K562 (cell line): ENCODE results near the gene CD226. TPM values are rescaled to one million over a fixed set of nuclear protein-coding genes. Genes with fewer than 3 reads are reported as not detected.

Experiments
- ATAC-seq: fragments of 200-7000 bp; cut with Tn5 transposase; 3 replicates; pipeline ENCODE4 v1.9.1; 2020; ENCODE audit warnings: moderate library complexity
- BruUV-seq: library from RNA; stranded (reverse); fragments of 400-500 nt; replicated peaks from 2 replicates; lab custom pipeline; 2021; lab: Mats Ljungman, UMichigan
- CTCF ChIA-PET: fragments of 300-600 bp; formaldehyde crosslinking; extraction: SDS; loops from one replicate; lab custom pipeline; 2021; ENCODE audit warnings: low intra/inter-chr PET ratio; lab: Yijun Ruan, JAX
- POLR2A ChIA-PET: fragments of 300-600, 350-650 bp; sonication (Branson Sonifier 250); formaldehyde crosslinking; extraction: SDS; loops from one replicate; lab custom pipeline; 2021; ENCODE audit warnings: antibody characterized with exemption, inconsistent platforms; lab: Yijun Ruan, JAX
- DNase-seq, 4 experiments: peaks; one replicate each; pipeline versions ENCODE4 v3.0.0 to v3.0.0-alpha.2; 2011 to 2018; ENCODE audit warnings: low spot score in 3 of 4, mixed read lengths in 3 of 4; ENCODE audit errors: extremely low read depth in 1 of 4
- FAIRE-seq: peaks from 2 replicates; lab custom pipeline; 2011; peaks lifted over from hg19 to GRCh38; lab: Jason Lieb, UNC
- H2AFZ ChIP-seq: 2 replicates; pipeline ENCODE4 v1.6.0; 2011; ENCODE audit warnings: low read depth, low read length, control low read depth, inconsistent platforms
- H3K27ac ChIP-seq: fragments of 200-600 bp; 3 replicates; pipeline ENCODE4 v1.8.0; 2011; ENCODE audit warnings: low read depth, mild to moderate bottlenecking, control low read depth, inconsistent platforms, low read length, moderate library complexity, mixed read lengths; ENCODE audit errors: extremely low read depth
- H3K27me3 ChIP-seq, 2 experiments: fragments of 300-600 bp in 1 of 2; 2 replicates in 1 of 2; 3 replicates in 1 of 2; pipeline versions ENCODE4 v1.6.0 to v1.8.0; 2011; ENCODE audit warnings: inconsistent platforms in 2 of 2, low read length in 2 of 2, mild to moderate bottlenecking in 1 of 2, mixed read lengths in 1 of 2, moderate library complexity in 1 of 2; ENCODE audit not compliant: control insufficient read depth in 2 of 2, insufficient read depth in 2 of 2
- H3K36me3 ChIP-seq: fragments of 300-600 bp; 3 replicates; pipeline ENCODE4 v1.8.0; 2011; ENCODE audit warnings: mild to moderate bottlenecking, low read length, inconsistent platforms; ENCODE audit not compliant: control insufficient read depth, insufficient read depth
- H3K4me1 ChIP-seq, 2 experiments: fragments of 200-600 bp in 1 of 2; replicated peaks in 1 of 2; 2 replicates in 1 of 2; 3 replicates in 1 of 2; pipeline versions ENCODE4 v1.5.1 to v1.8.0; 2011; ENCODE audit warnings: inconsistent platforms in 2 of 2, low read length in 2 of 2, mild to moderate bottlenecking in 1 of 2, mixed read lengths in 1 of 2, moderate library complexity in 1 of 2; ENCODE audit not compliant: control insufficient read depth in 2 of 2, insufficient read depth in 2 of 2
- H3K4me2 ChIP-seq: 2 replicates; pipeline ENCODE4 v1.6.1; 2011; ENCODE audit warnings: low read length, control low read depth, inconsistent platforms, mixed read lengths; ENCODE audit not compliant: insufficient read depth
- H3K4me3 ChIP-seq: fragments of 200-600 bp; sonication (generic), shearing (Covaris generic); 2 replicates; pipeline ENCODE4 v1.5.1; 2016; ENCODE audit warnings: control low read depth, inconsistent platforms
- H3K79me2 ChIP-seq: fragments of 200-600 bp; 3 replicates; pipeline ENCODE4 v1.8.0; 2011; ENCODE audit warnings: low read length, inconsistent platforms; ENCODE audit not compliant: control insufficient read depth, insufficient read depth
- H3K9ac ChIP-seq, 2 experiments: 2 replicates each; pipeline versions ENCODE4 v1.6.0 to v1.6.1; 2011; ENCODE audit warnings: low read depth in 2 of 2, low read length in 2 of 2, control low read depth in 1 of 2, inconsistent platforms in 1 of 2, mild to moderate bottlenecking in 1 of 2, mixed read lengths in 1 of 2; ENCODE audit not compliant: insufficient read depth in 1 of 2
- H3K9me1 ChIP-seq: one replicate; pipeline ENCODE4 v1.6.0; 2011; ENCODE audit warnings: inconsistent platforms, mild to moderate bottlenecking, low read length, moderate library complexity; ENCODE audit not compliant: control insufficient read depth, insufficient read depth
- H3K9me3 ChIP-seq: replicated peaks from 2 replicates; pipeline ENCODE4 v1.5.1; 2011; ENCODE audit warnings: low read depth, low read length, inconsistent platforms; ENCODE audit not compliant: control insufficient read depth, insufficient read depth
- H4K20me1 ChIP-seq: replicated peaks from 2 replicates; pipeline ENCODE4 v1.6.1; 2011; ENCODE audit warnings: low read length, inconsistent platforms, mixed read lengths; ENCODE audit not compliant: control insufficient read depth, insufficient read depth
- BDP1 ChIP-seq: IDR thresholded peaks from 3 replicates; pipeline ENCODE4 v1.6.1; 2011; ENCODE audit not compliant: insufficient read length, insufficient read depth
- CREB1 ChIP-seq, 2 experiments: sonication (generic) in 1 of 2; formaldehyde crosslinking in 1 of 2; IDR thresholded peaks; 2 replicates each; pipeline versions ENCODE4 v1.6.1 to v1.8.0; 2012 to 2022; ENCODE audit warnings: inconsistent platforms in 1 of 2, mild to moderate bottlenecking in 1 of 2, missing genetic modification reagents in 1 of 2, moderate library complexity in 1 of 2
- ESRRA ChIP-seq: fragments of 450-650 bp; IDR thresholded peaks from 2 replicates; pipeline ENCODE4 v1.6.1; 2014; ENCODE audit warnings: low read depth, mild to moderate bottlenecking, moderate library complexity, borderline replicate concordance
- HIVEP1 ChIP-seq: fragments of 250-450 bp; sonication (Bioruptor Pico); IDR thresholded peaks from 2 replicates; pipeline ENCODE4 v1.4.0; 2020; ENCODE audit warnings: mild to moderate bottlenecking
- HNRNPLL ChIP-seq: fragments of 200-400 bp; formaldehyde crosslinking; IDR thresholded peaks from 2 replicates; pipeline ENCODE4 v1.6.1; 2017; ENCODE audit warnings: low read length, low read depth, mild to moderate bottlenecking; ENCODE audit not compliant: poor library complexity, severe bottlenecking
- KLF13 ChIP-seq: fragments of 450-650 bp; IDR thresholded peaks from 2 replicates; pipeline ENCODE4 v1.6.1; 2016; ENCODE audit warnings: missing genetic modification characterization, low read depth, mild to moderate bottlenecking, missing compliant biosample characterization, moderate library complexity, borderline replicate concordance
- MCM3 ChIP-seq: fragments of 450-650 bp; IDR thresholded peaks from 2 replicates; pipeline ENCODE4 v1.6.1; 2016
- NBN ChIP-seq: fragments of 450-650 bp; IDR thresholded peaks from 2 replicates; pipeline ENCODE4 v1.6.1; 2016; ENCODE audit warnings: low read depth, mild to moderate bottlenecking
- NELFE ChIP-seq: IDR thresholded peaks from 2 replicates; pipeline ENCODE4 v1.6.1; 2011; ENCODE audit warnings: mild to moderate bottlenecking; ENCODE audit not compliant: insufficient read depth, insufficient read length
- PHF20 ChIP-seq: fragments of 450-650 bp; IDR thresholded peaks from 2 replicates; pipeline ENCODE4 v1.6.1; 2018; ENCODE audit not compliant: partially characterized antibody
- PREB ChIP-seq: sonication (generic); formaldehyde crosslinking; IDR thresholded peaks from 2 replicates; pipeline ENCODE4 v1.8.1; 2023; ENCODE audit warnings: mild to moderate bottlenecking, missing genetic modification reagents
- PTRF ChIP-seq: fragments of 450-650 bp; IDR thresholded peaks from 2 replicates; pipeline ENCODE4 v1.6.1; 2016; ENCODE audit warnings: mild to moderate bottlenecking, missing genetic modification characterization, missing compliant biosample characterization
- SFPQ ChIP-seq: fragments of 200-400 bp; formaldehyde crosslinking; IDR thresholded peaks from 2 replicates; pipeline ENCODE4 v1.6.1; 2017; ENCODE audit warnings: mild to moderate bottlenecking, low read depth, low read length, moderate library complexity
- SPI1 ChIP-seq: IDR thresholded peaks from 2 replicates; pipeline ENCODE4 v1.6.1; 2011; ENCODE audit warnings: low read depth, low read length, control low read depth, borderline replicate concordance
- VEZF1 ChIP-seq: fragments of 200-800 bp; sonication (Bioruptor generic); IDR thresholded peaks from 2 replicates; pipeline ENCODE4 v1.6.1; 2017; ENCODE audit warnings: missing genetic modification characterization, missing compliant biosample characterization
- ZNF133 ChIP-seq: fragments of 250-450 bp; sonication (Bioruptor Pico); IDR thresholded peaks from 2 replicates; pipeline ENCODE4 v1.4.0; 2020; ENCODE audit warnings: mild to moderate bottlenecking
- ZNF354B ChIP-seq: fragments of 250-450 bp; sonication (Bioruptor Pico); IDR thresholded peaks from 2 replicates; pipeline ENCODE4 v1.4.0; 2020
- ZNF408 ChIP-seq: fragments of 250-450 bp; sonication (Bioruptor Pico); IDR thresholded peaks from 2 replicates; pipeline ENCODE4 v1.4.0; 2020; ENCODE audit warnings: low read depth, mild to moderate bottlenecking, moderate library complexity
- in situ Hi-C: fragments of 300-500 bp; cut with MboI; formaldehyde crosslinking; loops from 4 replicates; pipeline ENCODE4 v1.15.0; 2018; ENCODE audit warnings: inconsistent platforms, mixed read lengths
- intact Hi-C: fragments of 100-400 bp; cut with micrococcal nuclease; formaldehyde crosslinking; loops from 2 replicates; pipeline ENCODE4 v1.14.2; 2022
- polyA plus RNA-seq, 8 experiments: library from polyadenylated mRNA; depleted of rRNA in 4 of 8; stranded (reverse) in 5 of 8; unstranded in 3 of 8; fragments of >200 nt; fragmentation: Nextera tagmentation in 2 of 8; fragmentation: Illumina TruSeq in 1 of 8; extraction: Ambion mirVana in 2 of 8; extraction: Trizol in 1 of 8; gene quantifications; 2 replicates each; pipeline versions ENCODE4 v1.2.1 to v1.2.3, GENCODE V29; 2011 to 2014; ENCODE audit warnings: inconsistent platforms in 1 of 8, missing spikeins in 1 of 8
- total RNA-seq, 7 experiments: library from RNA; depleted of rRNA in 6 of 7; stranded (reverse); fragments of >200 nt in 6 of 7; fragmentation: Illumina TruSeq in 2 of 7; extraction: Trizol in 2 of 7; gene quantifications; 2 replicates each; pipeline versions ENCODE4 v1.2.1 to v1.2.3, GENCODE V29; 2011 to 2021; ENCODE audit warnings: low replicate concordance in 1 of 7

The CD226 gene
- total and polyA plus RNA-seq, 9 of the 15 experiments (the other 6 are each of a cell fraction or from before 2014, with no cell fraction given) = 0.32 to 1.7 (median 0.80) TPM

- TF ChIP-seq SPI1 (no peak), ZNF133 (CRISPR knock-in tag) (no peak), NBN (no peak), BDP1 (no peak), PTRF (tag) (no peak), NELFE (no peak), KLF13 (tag) (no peak), CREB1 (IDR thresholded peaks at IDR 0.05) (no peak), CREB1 (CRISPR knock-in tag; IDR thresholded peaks at IDR 0.05) (no peak), HIVEP1 (no peak), PHF20 (no peak), MCM3 (no peak), ZNF354B (CRISPR knock-in tag) (no peak), SFPQ (no peak), PREB (CRISPR knock-in tag) (no peak), HNRNPLL (no peak), ESRRA (no peak), VEZF1 (CRISPR knock-in tag) (no peak), ZNF408 (CRISPR knock-in tag) (no peak)
- no peaks in the 10 kb centered on the region for H3K9me3 ChIP-seq
- no peak overlapping the region for H3K4me2 ChIP-seq
- intact Hi-C loops = no loop called here
- H3K9me1 ChIP-seq = no peaks in the 10 kb centered on the region
- no peaks in the 10 kb centered on the region for H4K20me1 ChIP-seq
- H3K9ac ChIP-seq = no peak overlapping the region
- H2AFZ ChIP-seq = no peak overlapping the region
- H3K27me3 ChIP-seq = no peaks in the 10 kb centered on the region
- in situ Hi-C loops = no loop called here
- no peak overlapping the region for H3K4me3 ChIP-seq
- no peak overlapping the region for H3K27ac ChIP-seq
- no peaks in the 10 kb centered on the region for H3K79me2 ChIP-seq
- no peaks in the 10 kb centered on the region for H3K4me1 ChIP-seq
- H3K36me3 ChIP-seq = no peaks in the 10 kb centered on the region
- no peak for FAIRE-seq
- ATAC-seq = no peak
- ChIA-PET POLR2A (no interaction called here), CTCF (no interaction called here)
- no TSS peak for BruUV-seq
- no peak for DNase-seq
Observed at GRCh38 chr18:69908838-69909237, 38.8 kb downstream of the CD226 start.
